Activated CD8-positive, alpha-beta memory T cell treated with anti-CD3 and anti-CD28 coated beads, Interleukin-2, amount 10 ng/mL, durations not matched to agents 7 days and 5 days (primary cell): ENCODE data around the gene C5orf58. TPM values are rescaled to one million over a fixed set of nuclear protein-coding genes. Genes with fewer than 3 reads are reported as not detected.
"Not testable (repeated sequence)": the region's sequence is repeated elsewhere in the genome, so short reads cannot be mapped to it uniquely, and the experiment has no call there.

Experiments used
- ATAC-seq: fragments of 150-1000 bp; cut with Tn5 transposase; one replicate; pipeline ENCODE4 v1.10.0; 2021; ENCODE audit warnings: moderate library complexity
- CTCF ChIA-PET: fragments of 350-600 bp; sonication (Branson Sonifier 250); formaldehyde crosslinking; loops from one replicate; lab custom pipeline; 2021; ENCODE audit warnings: antibody characterized with exemption; lab: Charles Lee
- DNase-seq: peaks from one replicate; pipeline ENCODE4 v3.0.0-alpha.2; 2020
- H3K27ac Mint-ChIP-seq: one replicate; pipeline ENCODE4 v1.8.0; 2021; ENCODE audit warnings: mild to moderate bottlenecking, mixed read lengths
- H3K27me3 Mint-ChIP-seq: one replicate; pipeline ENCODE4 v1.8.0; 2021; ENCODE audit warnings: mixed read lengths
- H3K36me3 Mint-ChIP-seq: one replicate; pipeline ENCODE4 v1.8.0; 2021; ENCODE audit warnings: mild to moderate bottlenecking, mixed read lengths
- H3K4me1 Mint-ChIP-seq: one replicate; pipeline ENCODE4 v1.8.0; 2021; ENCODE audit warnings: mixed read lengths
- H3K4me3 Mint-ChIP-seq: one replicate; pipeline ENCODE4 v1.8.0; 2021; ENCODE audit warnings: mild to moderate bottlenecking, moderate library complexity, mixed read lengths
- H3K9me3 Mint-ChIP-seq: one replicate; pipeline ENCODE4 v1.8.0; 2022; ENCODE audit warnings: low read depth, mixed read lengths
- total RNA-seq, 2 experiments: library from RNA; stranded (reverse); gene quantifications; one replicate each; pipeline ENCODE4 v1.2.3, GENCODE V29; 2021

Gene C5orf58
- total RNA-seq, 2 experiments from 2014 or later, result not detected

DNA sequence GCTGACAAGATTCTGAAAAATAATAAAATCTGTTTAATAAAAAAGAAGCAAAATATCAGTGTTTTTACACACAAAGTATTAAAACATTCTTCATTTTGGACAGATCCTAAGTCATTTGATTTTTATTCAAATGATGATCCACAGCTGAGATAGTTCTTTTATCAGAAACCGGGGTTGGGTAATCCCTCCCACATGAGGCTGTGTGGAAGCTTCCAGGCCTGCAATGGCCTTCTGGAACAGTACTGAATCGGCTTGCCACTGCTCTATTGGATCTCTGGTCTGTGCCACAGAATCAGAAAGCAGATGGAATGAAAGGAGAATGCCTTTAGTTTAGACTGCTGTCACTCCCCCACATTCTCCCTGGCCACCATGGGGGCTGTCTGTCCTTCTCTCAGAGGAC lies 6.1 kb upstream of the C5orf58 start:
- CTCF ChIA-PET, result interaction anchor here (0.9 to 9.9 kb wide), 26 partner anchors 10 to 541 kb away, joined by 3 to 205 read pairs (median 5); no protein-coding TSS in a partner anchor
- Mint-ChIP-seq H3K27ac (no peak overlapping the region), H3K27me3 (no peaks in the 10 kb centered on the region), H3K4me3 (no peak overlapping the region), H3K9me3 (no peaks in the 10 kb centered on the region), H3K4me1 (peaks cover 3% of the 10 kb centered on the region), H3K36me3 (no peaks in the 10 kb centered on the region)
- ATAC-seq, result no peak
- no peak for DNase-seq

- CTCF ChIA-PET, result interaction anchor here (1.6 to 9.9 kb wide), 3 partner anchors 8 to 111 kb away, joined by 4 to 205 read pairs (median 47); no protein-coding TSS in a partner anchor
- Mint-ChIP-seq H3K4me3 (no peak overlapping the region), H3K36me3 (no peaks in the 10 kb centered on the region), H3K9me3 (no peaks in the 10 kb centered on the region), H3K27me3 (no peaks in the 10 kb centered on the region), H3K27ac (no peak overlapping the region), H3K4me1 (peaks cover 3% of the 10 kb centered on the region)
- ATAC-seq, result no peak
- no peak for DNase-seq
Observed at GRCh38 chr5:170228762-170229435, 3.9 kb upstream of the C5orf58 start.

DNA sequence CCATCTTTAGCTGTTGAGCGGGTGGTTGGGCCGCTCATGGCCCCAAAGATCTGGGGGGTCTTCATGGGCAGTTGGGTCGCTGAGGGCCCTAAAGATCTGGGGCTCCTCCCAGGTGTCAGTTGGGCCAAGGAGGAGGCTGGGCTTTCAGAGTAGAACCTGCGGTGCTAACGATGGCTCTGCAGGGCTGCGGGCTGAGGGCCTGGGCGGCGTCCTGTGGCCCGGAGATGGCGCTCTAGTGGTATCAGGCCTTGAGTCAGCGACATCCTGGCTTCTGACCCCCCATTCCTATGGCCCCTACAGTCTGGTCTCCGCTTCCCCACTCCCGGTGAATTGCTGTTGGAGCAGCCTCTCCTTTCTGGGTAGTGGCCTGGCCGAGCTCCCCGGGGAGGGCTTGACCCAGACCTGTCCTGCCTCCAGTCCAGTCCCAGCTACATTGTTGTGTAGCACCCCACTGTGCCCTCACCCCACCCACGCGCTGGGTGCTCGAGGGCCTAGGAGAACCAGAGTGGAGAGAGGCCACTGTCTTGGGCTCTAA lies 640 bp downstream of the C5orf58 start:
- peaks cover 13% of the 10 kb centered on the region for H3K36me3 Mint-ChIP-seq
- ATAC-seq (no peak), DNase-seq (no peak)
- H3K4me1 Mint-ChIP-seq, result no peaks in the 10 kb centered on the region
- H3K4me3 Mint-ChIP-seq, result no peak overlapping the region
- no peak overlapping the region for H3K27ac Mint-ChIP-seq
- no peaks in the 10 kb centered on the region for H3K27me3 Mint-ChIP-seq
- CTCF ChIA-PET, result interaction anchor here (0.9 to 1.5 kb wide), 3 partner anchors 10 to 189 kb away, joined by 3 read pairs; no protein-coding TSS in a partner anchor
- no peaks in the 10 kb centered on the region for H3K9me3 Mint-ChIP-seq

DNA sequence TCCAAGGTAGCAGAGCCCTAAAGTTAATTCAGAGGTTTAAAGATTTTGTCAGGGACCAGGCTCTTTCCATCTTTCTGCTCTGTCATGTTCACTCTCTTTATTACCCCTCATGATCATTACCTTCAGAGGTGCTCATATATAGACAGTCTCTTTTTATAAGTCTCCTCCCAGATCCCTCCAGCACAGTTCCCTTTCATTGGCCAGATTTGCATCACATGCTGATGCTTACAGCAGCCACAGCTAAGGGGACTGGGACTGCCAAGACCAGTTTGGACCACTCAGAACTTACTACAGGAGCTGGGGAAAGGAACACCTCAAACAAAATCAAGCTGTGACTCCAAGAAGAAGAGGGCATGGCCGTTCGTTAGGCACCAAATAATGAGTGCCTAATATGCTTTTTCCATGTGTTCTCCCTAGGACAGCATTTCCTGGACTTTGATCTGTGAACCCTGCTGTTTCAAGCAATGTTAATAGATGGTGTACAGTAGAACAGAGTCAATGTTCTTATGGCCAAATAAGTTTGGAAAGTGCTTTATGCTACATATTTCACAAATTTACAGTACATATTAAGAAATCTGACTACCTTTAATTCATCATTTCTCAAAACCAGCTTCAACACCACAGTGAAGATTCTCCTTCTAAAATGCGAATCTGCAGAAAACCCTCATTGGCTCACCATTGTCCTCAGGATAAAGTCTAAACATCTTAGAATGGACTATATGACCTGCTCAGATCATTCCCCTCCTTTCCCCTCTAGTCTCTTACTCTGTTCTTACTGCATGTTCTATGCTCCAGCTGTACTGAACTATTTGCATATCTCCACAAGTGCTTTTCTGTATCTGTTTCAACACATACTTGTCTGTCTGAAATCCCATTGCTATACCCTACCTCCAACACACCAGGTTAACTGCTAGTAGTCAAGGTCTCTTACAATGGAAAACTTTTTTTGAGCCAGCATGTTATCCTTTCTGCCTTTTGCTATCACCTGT lies 3.4 kb downstream of the C5orf58 start:
- no peak for ATAC-seq
- Mint-ChIP-seq H3K4me1 (no peaks in the 10 kb centered on the region), H3K9me3 (no peaks in the 10 kb centered on the region), H3K27ac (no peak overlapping the region), H3K36me3 (peaks cover 19% of the 10 kb centered on the region), H3K27me3 (no peaks in the 10 kb centered on the region), H3K4me3 (no peak overlapping the region)
- DNase-seq, result no peak
- CTCF ChIA-PET, result interaction anchor here (1.5 to 6.1 kb wide), 3 partner anchors 10 to 109 kb away, joined by 4 to 47 read pairs (median 13); no protein-coding TSS in a partner anchor

- DNase-seq (no peak), ATAC-seq (no peak)
- Mint-ChIP-seq H3K36me3 (peaks cover 19% of the 10 kb centered on the region), H3K27ac (no peak overlapping the region), H3K9me3 (no peaks in the 10 kb centered on the region), H3K4me3 (no peak overlapping the region), H3K27me3 (no peaks in the 10 kb centered on the region), H3K4me1 (no peaks in the 10 kb centered on the region)
- CTCF ChIA-PET, result interaction anchor here (1.2 to 6.1 kb wide), 4 partner anchors 9 to 101 kb away, joined by 4 to 47 read pairs (median 4); no protein-coding TSS in a partner anchor
Observed at GRCh38 chr5:170238456-170239196, 5.8 kb downstream of the C5orf58 start.

DNA sequence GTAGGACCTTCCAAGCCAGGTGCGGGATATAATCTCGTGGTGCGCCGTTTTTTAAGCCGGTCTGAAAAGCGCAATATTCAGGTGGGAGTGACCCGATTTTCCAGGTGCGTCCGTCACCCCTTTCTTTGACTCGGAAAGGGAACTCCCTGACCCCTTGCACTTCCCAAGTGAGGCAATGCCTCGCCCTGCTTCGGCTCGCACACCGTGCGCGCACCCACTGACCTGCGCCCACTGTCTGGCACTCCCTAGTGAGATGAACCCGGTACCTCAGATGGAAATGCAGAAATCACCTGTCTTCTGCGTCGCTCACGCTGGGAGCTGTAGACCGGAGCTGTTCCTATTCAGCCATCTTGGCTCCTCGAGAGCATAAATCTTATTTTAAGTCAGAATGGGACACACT lies 12.7 kb downstream of the C5orf58 start:
- CTCF ChIA-PET, result interaction anchor here (2.9 to 3.2 kb wide), 2 partner anchors 20 kb away, joined by 11 to 15 read pairs; no protein-coding TSS in a partner anchor
- H3K4me3 Mint-ChIP-seq, result not testable (repeated sequence)

DNA sequence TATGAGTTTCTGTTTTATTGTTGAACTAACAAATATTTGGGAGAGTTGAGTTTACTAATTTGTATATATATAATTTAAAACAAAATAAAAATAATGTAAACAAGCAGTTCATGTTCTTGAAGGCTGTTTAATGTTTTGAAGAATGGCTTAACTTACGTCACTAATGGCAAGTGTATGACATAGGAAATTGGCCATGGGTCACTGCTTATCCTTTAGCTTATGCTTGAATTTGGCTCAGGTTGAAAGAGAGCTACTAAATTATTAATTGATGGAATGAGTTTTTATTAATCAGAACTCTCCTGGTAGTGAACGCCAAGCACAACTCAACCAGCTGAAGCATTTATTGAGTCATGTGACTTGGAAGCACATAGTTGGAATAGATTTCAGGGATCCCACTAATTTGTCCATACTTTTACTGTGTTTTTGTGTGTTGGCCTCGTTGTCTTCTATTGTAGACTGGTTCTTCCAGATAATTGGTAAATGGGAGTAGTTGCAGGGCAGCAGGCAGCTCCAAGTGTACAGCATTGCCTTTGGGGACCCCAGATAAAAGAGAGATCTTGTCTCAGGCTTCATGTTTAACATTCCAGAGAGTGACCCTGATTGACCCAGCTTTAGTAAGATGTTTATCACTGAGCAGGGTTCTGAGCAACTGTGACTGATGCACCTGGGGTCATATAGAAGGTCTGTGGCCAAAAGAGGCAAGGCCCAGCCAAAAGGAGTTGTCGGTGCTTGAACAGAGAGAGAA lies 13.5 kb downstream of the C5orf58 start:
- ATAC-seq (no peak), DNase-seq (no peak)
- Mint-ChIP-seq H3K9me3 (peaks cover 2% of the 10 kb centered on the region), H3K27me3 (no peaks in the 10 kb centered on the region), H3K4me1 (peaks cover 21% of the 10 kb centered on the region), H3K36me3 (peaks cover 60% of the 10 kb centered on the region), H3K27ac (no peak overlapping the region), H3K4me3 (no peak overlapping the region)
- CTCF ChIA-PET, result interaction anchor here (1.1 to 3.2 kb wide), 7 partner anchors 15 to 92 kb away, joined by 3 to 15 read pairs (median 5); no protein-coding TSS in a partner anchor

More for the DNA sequence above, 12.7 kb downstream of the C5orf58 start:
- DNase-seq, ATAC-seq, H3K27ac Mint-ChIP-seq, H3K27me3 Mint-ChIP-seq, H3K9me3 Mint-ChIP-seq: not testable (repeated sequence)
- Mint-ChIP-seq H3K4me1 (peaks cover 13% of the 10 kb centered on the region), H3K36me3 (peaks cover 51% of the 10 kb centered on the region)

DNA sequence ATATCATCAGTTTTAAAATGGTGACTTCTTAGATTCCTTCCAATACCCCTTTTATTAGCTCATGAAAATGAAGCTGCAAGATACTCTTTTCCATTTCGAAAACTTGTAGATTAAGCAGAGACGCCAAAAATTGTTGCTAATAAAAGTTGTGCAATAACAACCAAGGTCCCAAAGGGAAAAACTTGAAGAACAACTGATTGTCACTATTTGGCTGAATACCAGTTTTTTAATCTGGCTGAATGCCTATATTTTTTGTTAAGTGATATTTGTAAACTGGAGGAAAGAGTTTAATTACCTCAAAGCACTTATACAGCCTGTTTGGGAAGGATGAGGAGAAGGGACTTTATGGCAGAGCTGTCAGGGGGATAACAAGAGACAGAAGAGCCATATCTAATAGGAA lies 14.6 kb downstream of the C5orf58 start:
- H3K36me3 Mint-ChIP-seq, result peaks cover 69% of the 10 kb centered on the region
- H3K27me3 Mint-ChIP-seq, result no peaks in the 10 kb centered on the region
- H3K4me3 Mint-ChIP-seq, result no peak overlapping the region
- no peak overlapping the region for H3K27ac Mint-ChIP-seq
- CTCF ChIA-PET, result interaction anchor here (1.1 to 3.2 kb wide), 6 partner anchors 14 to 91 kb away, joined by 3 to 15 read pairs (median 8); no protein-coding TSS in a partner anchor
- DNase-seq (no peak), ATAC-seq (no peak)
- H3K9me3 Mint-ChIP-seq, result peaks cover 2% of the 10 kb centered on the region
- peaks cover 29% of the 10 kb centered on the region for H3K4me1 Mint-ChIP-seq

- Mint-ChIP-seq H3K4me3 (no peak overlapping the region), H3K9me3 (peaks cover 2% of the 10 kb centered on the region), H3K36me3 (peaks cover 77% of the 10 kb centered on the region), H3K4me1 (peaks cover 31% of the 10 kb centered on the region), H3K27ac (no peak overlapping the region), H3K27me3 (no peaks in the 10 kb centered on the region)
- ATAC-seq (no peak), DNase-seq (no peak)
- CTCF ChIA-PET, result interaction anchor here (3.2 kb wide), 1 partner anchor 17 kb away, joined by 15 read pairs; no protein-coding TSS in a partner anchor
Observed at GRCh38 chr5:170248172-170248930, 15.6 kb downstream of the C5orf58 start.

DNA sequence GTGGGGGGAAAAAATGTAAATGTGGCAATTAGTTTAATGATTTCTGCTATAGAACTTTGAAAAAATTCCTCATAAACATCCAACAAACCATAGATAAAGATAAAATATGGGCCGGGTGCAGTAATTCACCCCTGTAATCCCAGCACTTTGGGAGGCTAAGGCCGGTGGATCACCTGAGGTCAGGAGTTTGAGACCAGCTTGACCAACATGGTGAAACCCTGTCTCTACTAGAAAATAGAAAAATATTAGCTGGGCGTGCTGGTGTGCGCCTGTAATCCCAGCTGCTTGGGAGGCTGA lies 16.1 kb downstream of the C5orf58 start:
- H3K9me3 Mint-ChIP-seq, DNase-seq, ATAC-seq, H3K27ac Mint-ChIP-seq, CTCF ChIA-PET, H3K27me3 Mint-ChIP-seq, H3K4me3 Mint-ChIP-seq: not testable (repeated sequence)
- H3K36me3 Mint-ChIP-seq, result peaks cover 82% of the 10 kb centered on the region
- H3K4me1 Mint-ChIP-seq, result peaks cover 36% of the 10 kb centered on the region

DNA sequence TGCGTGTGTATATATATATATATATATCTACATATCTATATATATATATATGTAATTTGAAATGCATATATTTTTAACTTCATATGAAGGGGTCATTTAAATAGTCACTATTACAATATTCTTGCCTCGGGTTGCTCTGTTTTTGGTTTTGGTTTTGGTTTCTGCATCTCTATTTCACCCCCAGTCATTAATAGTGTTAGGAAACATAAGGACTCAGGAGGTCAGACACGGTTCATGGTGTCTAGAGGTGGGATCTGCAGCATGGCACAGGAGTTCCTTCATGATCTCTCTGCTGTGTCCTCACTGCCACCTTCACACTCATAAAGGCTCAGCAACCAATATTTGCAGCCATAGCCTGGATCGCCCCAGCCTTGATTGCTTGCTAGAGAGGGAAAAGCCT lies 16.6 kb downstream of the C5orf58 start:
- Mint-ChIP-seq H3K9me3 (peaks cover 1% of the 10 kb centered on the region), H3K4me1 (peaks cover 41% of the 10 kb centered on the region), H3K4me3 (no peak overlapping the region), H3K27ac (peak overlapping the region; percentile 30), H3K27me3 (no peaks in the 10 kb centered on the region), H3K36me3 (peaks cover 85% of the 10 kb centered on the region)
- CTCF ChIA-PET, result interaction anchor here (0.9 kb wide), 1 partner anchor 89 kb away, joined by 3 read pairs; no protein-coding TSS in a partner anchor
- no peak for ATAC-seq
- no peak for DNase-seq
